GM12864 (cell line): ENCODE data around the gene LZTFL1.

Experiments
- DNase-seq: peaks from one replicate; pipeline ENCODE4 v3.0.0-alpha.2; 2011; ENCODE audit warnings: low read depth
- H3K4me3 ChIP-seq: 2 replicates; pipeline ENCODE4 v1.5.1; 2011; ENCODE audit warnings: mild to moderate bottlenecking, low read depth, low read length, control low read depth
- TF ChIP-seq, protein P1 (sequence below): IDR thresholded peaks from 2 replicates; pipeline ENCODE4 v1.5.1; 2011; ENCODE audit warnings: low read depth, mild to moderate bottlenecking, moderate library complexity, low read length, control low read depth, inconsistent platforms; ENCODE audit errors: missing control alignments

Gene LZTFL1

DNA sequence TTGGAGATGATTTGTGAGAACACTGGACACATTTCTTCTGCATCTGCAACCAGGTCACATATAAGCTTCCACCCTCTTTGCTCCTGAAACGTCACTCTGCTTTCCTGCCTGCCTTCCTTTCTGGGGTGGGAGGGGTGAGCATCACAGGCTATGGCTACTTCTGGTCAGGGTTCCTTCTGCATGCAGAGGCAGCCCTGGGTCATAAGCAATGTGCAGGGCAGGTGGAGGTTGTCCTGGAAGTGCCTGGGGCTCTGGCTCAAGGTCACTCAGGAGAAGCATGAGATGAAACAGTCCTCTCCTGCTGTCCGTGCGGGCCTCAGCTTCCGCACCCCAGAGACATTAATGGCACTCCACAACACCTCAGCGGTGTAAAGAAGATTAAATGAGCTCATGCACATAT, 60.6 kb downstream of the LZTFL1 start:
- H3K4me3 ChIP-seq = no peak overlapping the region
- DNase-seq = no peak
- TF ChIP-seq, protein P1, sequence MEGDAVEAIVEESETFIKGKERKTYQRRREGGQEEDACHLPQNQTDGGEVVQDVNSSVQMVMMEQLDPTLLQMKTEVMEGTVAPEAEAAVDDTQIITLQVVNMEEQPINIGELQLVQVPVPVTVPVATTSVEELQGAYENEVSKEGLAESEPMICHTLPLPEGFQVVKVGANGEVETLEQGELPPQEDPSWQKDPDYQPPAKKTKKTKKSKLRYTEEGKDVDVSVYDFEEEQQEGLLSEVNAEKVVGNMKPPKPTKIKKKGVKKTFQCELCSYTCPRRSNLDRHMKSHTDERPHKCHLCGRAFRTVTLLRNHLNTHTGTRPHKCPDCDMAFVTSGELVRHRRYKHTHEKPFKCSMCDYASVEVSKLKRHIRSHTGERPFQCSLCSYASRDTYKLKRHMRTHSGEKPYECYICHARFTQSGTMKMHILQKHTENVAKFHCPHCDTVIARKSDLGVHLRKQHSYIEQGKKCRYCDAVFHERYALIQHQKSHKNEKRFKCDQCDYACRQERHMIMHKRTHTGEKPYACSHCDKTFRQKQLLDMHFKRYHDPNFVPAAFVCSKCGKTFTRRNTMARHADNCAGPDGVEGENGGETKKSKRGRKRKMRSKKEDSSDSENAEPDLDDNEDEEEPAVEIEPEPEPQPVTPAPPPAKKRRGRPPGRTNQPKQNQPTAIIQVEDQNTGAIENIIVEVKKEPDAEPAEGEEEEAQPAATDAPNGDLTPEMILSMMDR = no peak

DNA sequence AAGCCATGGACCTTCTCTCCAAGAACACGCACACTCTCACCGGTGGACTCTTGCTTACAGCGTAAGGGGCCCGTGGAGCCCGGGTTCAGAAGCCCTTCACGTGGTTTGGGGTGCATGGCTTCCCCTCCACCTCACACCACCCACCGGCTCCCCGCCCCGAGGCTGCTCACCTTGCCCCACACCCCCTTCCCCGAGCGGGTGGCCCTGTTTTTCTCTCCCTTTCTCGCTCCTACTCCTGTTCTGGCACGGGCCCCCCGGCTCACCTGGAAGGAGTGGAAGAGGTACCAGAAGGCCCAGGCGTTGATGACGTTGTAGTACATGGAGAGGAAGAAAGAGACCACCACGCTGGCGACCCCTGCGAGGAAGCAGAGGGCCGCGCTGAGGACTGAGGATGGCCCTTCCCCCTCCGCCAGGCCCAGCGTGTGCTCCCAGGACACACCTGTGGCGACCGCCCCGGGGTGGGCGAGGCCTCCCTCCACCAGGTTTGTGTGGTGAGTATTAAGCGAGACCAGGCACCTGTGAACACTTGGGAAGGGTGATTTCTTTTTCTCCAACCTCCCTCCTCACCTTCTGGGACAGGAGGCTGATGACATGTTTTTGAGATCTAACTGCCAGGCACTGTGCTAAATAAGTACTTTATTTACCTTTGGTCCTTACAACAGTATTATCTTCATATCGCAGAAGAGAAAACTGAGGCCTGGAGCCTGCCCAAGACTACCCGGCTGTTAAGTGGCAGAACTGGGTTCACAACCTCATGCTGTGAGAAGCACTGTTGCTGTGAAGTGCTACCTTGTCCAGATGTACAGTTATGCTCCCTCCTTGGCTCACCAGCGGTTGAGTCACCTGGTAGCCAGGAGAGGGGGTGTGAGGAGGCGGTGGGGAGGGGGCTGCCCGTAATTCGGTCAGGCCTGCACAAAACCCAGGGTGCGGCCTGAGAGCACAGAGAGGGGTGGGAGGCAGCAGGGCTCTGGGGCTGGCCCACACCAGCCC, 61.9 kb downstream of the LZTFL1 start:
- DNase-seq = no peak
- no peak overlapping the region for H3K4me3 ChIP-seq
- TF ChIP-seq, protein P1 = no peak

DNA sequence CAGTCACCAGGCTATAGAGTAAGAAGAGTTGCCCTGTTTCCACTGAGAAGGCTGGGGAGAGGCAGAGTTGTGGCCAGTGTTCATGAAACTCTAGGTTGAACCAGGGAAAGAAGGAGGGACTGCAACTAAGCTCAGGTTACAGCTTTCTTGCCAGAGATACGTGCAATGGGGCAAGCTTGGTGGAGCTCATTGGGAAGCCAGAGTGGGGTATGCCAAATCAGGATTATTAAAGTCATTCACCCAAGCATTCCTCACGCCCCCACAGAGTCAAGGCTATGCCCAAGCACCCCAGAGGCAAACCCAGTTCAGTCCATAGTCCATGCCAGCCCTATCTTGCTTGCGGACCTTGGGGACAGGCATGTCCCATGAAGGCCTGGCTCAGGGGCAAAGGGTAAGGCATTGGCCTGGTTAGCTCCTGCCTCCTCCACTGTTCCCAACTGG, 63.1 kb downstream of the LZTFL1 start:
- no peak for DNase-seq
- TF ChIP-seq, protein P1 = no peak

DNA sequence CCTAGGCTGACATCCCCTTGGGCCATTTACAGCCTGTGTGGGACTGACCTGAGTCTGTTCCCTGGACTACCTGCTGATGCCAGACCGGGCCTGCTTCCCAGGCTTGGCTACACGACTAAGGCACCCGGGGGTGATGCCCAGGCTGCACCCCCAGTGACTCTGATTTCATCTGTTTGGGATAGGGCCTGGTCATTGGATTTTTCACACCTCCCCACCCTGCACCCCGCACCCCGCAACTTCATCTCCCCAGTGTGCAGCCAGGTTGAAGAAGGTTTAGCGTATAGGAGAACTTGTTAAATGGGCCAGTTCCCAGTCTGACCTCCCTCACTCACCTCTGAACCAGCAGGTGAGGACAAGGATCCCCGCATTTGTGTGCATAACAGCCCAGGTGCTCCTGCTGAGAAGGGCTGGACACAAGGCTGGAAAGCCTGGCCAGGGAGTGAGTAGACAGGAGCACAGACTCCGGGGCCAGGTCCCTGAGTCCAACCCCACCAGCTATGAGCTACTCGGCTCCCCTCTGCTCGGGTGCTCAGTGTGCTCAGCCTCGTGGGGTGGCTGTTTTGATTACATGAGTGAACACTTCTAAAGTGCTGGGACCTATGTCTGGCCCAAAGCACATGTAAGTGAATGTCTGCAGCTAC, 64.1 kb downstream of the LZTFL1 start:
- DNase-seq = no peak
- TF ChIP-seq, protein P1 = no peak

More for the DNA sequence above, 63.1 kb downstream of the LZTFL1 start:
- H3K4me3 ChIP-seq = no peak overlapping the region

DNA sequence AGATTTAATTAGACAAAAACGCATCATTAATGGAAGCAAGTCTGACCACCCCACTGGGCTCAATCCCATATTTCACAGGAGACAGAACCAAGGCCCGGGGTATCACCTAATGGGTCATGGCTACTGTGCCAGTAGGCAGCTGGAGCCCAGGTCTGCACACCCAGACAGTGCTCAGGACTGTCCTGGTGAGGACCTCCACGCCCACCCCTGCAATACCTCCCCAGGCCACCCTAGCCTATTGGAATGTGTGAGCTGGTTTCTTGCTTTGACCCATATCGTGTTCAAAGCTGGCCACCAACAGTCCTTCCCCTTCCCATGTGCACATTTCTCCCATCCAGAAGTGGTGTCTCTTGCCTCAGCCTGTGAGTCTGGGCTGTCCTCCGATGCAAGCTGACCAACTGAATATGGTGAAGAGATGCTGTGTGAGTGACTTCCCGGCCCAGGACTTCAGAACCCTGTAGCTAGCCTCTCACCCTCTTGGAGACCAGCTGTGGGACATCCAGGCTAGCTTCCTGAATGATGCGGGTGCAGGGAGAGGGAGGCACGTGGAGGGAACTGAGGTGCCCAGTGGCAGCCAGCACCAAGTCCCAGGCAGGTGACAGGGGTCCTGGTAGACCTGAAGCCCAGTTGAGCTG, 64.7 kb downstream of the LZTFL1 start:
- H3K4me3 ChIP-seq = no peak overlapping the region
- DNase-seq = no peak
- TF ChIP-seq, protein P1 = no peak

More for the DNA sequence above, 64.1 kb downstream of the LZTFL1 start:
- H3K4me3 ChIP-seq = no peak overlapping the region

DNA sequence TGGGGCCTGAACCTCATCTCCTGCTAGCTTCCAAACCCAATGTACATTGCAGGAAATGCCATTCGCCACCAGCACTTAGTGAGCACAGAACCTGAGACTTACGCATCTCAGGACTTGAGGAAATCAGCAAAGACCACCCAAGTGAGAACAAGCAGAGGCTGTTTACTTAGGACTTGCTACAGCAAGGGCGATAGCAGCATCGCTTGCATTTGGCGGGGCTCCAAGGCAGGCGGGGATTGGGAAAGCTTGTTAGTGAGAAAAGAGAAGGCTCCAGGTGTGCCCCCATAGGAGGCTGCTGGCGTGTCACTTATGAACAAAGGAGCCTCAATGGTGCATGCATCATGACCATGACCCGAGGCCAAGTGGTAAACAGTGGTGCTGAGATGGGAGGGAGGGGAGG, 65.3 kb downstream of the LZTFL1 start:
- H3K4me3 ChIP-seq = no peak overlapping the region
- no peak for DNase-seq
- TF ChIP-seq, protein P1 = no peak
